ENCODE results near the gene FOXF1.

Gene FOXF1

GRCh38 chr16:86505899-86506864 is 4.1 kb upstream of the FOXF1 start:
- no peaks in the 10 kb centered on the region for H3K9me3 ChIP-seq (ENCODE audit: insufficient read depth, low read depth, low read length)
- H3K4me1 ChIP-seq (ENCODE audit: insufficient read depth, low read length) = peaks cover 6% of the 10 kb centered on the region; the same call in 1 of the 2 replicates
- no peak overlapping the region for H3K9ac ChIP-seq (ENCODE audit: low read depth, low read length)
- no peak overlapping the region for H3K4me3 ChIP-seq (ENCODE audit: low read length)
- H3K27me3 ChIP-seq (ENCODE audit: insufficient read depth, low read length) = peaks cover 100% of the 10 kb centered on the region
- 7% methylated on average over 23 of the region's 27 CpGs for WGBS
- no peaks in the 10 kb centered on the region for H3K36me3 ChIP-seq (ENCODE audit: insufficient read depth, low read length)
- H3K27ac ChIP-seq (ENCODE audit: low read depth, low read length) = no peak overlapping the region

- Histone ChIP-seq H3K9me3 (ENCODE audit: insufficient read depth, low read depth, low read length) (no peaks in the 10 kb centered on the region), H3K27ac (ENCODE audit: low read depth, low read length) (no peak overlapping the region), H3K9ac (ENCODE audit: low read depth, low read length) (no peak overlapping the region), H3K4me1 (ENCODE audit: insufficient read depth, low read length) (peaks cover 6% of the 10 kb centered on the region; the same call in 1 of the 2 replicates), H3K27me3 (ENCODE audit: insufficient read depth, low read length) (peaks cover 100% of the 10 kb centered on the region), H3K36me3 (ENCODE audit: insufficient read depth, low read length) (no peaks in the 10 kb centered on the region), H3K4me3 (ENCODE audit: low read length) (no peak overlapping the region)
- WGBS = 7% methylated on average over 36 of the region's 37 CpGs
These were observed 2.9 kb upstream of the FOXF1 start for GRCh38 chr16:86507173-86508027.

GRCh38 chr16:86508028-86508946 is 2.0 kb upstream of the FOXF1 start:
- peaks cover 100% of the 10 kb centered on the region for H3K27me3 ChIP-seq (ENCODE audit: insufficient read depth, low read length)
- no peaks in the 10 kb centered on the region for H3K9me3 ChIP-seq (ENCODE audit: insufficient read depth, low read depth, low read length)
- 1% methylated on average over 99 of the region's 99 CpGs for WGBS
- no peak overlapping the region for H3K27ac ChIP-seq (ENCODE audit: low read depth, low read length)
- H3K4me3 ChIP-seq (ENCODE audit: low read length) = peak overlapping the region; percentile 15; the same call in 1 of the 2 replicates
- H3K4me1 ChIP-seq (ENCODE audit: insufficient read depth, low read length) = peaks cover 9% of the 10 kb centered on the region; the same call in 1 of the 2 replicates
- no peak overlapping the region for H3K9ac ChIP-seq (ENCODE audit: low read depth, low read length)
- no peaks in the 10 kb centered on the region for H3K36me3 ChIP-seq (ENCODE audit: insufficient read depth, low read length)

GRCh38 chr16:86508947-86509758 is 1.2 kb upstream of the FOXF1 start:
- peaks cover 9% of the 10 kb centered on the region; the same call in 1 of the 2 replicates for H3K4me1 ChIP-seq (ENCODE audit: insufficient read depth, low read length)
- no peak overlapping the region for H3K27ac ChIP-seq (ENCODE audit: low read depth, low read length)
- peak overlapping the region; percentile 43 for H3K4me3 ChIP-seq (ENCODE audit: low read length)
- WGBS = under 1% methylated on average over 79 of the region's 79 CpGs
- no peaks in the 10 kb centered on the region for H3K36me3 ChIP-seq (ENCODE audit: insufficient read depth, low read length)
- H3K9me3 ChIP-seq (ENCODE audit: insufficient read depth, low read depth, low read length) = no peaks in the 10 kb centered on the region
- H3K9ac ChIP-seq (ENCODE audit: low read depth, low read length) = no peak overlapping the region
- peaks cover 100% of the 10 kb centered on the region for H3K27me3 ChIP-seq (ENCODE audit: insufficient read depth, low read length)

- no peaks in the 10 kb centered on the region for H3K36me3 ChIP-seq (ENCODE audit: insufficient read depth, low read length)
- no peaks in the 10 kb centered on the region for H3K9me3 ChIP-seq (ENCODE audit: insufficient read depth, low read depth, low read length)
- H3K4me1 ChIP-seq (ENCODE audit: insufficient read depth, low read length) = peaks cover 9% of the 10 kb centered on the region; the same call in 1 of the 2 replicates
- H3K4me3 ChIP-seq (ENCODE audit: low read length) = peak overlapping the region; percentile 43
- no peak overlapping the region for H3K9ac ChIP-seq (ENCODE audit: low read depth, low read length)
- H3K27me3 ChIP-seq (ENCODE audit: insufficient read depth, low read length) = peaks cover 100% of the 10 kb centered on the region
- H3K27ac ChIP-seq (ENCODE audit: low read depth, low read length) = no peak overlapping the region
- under 1% methylated on average over 72 of the region's 84 CpGs for WGBS
These were observed 415 bp upstream of the FOXF1 start for GRCh38 chr16:86509759-86510464.

- H3K27ac ChIP-seq (ENCODE audit: low read depth, low read length) = no peak overlapping the region
- WGBS = 6% methylated on average over 44 of the region's 44 CpGs
- H3K4me1 ChIP-seq (ENCODE audit: insufficient read depth, low read length) = peaks cover 6% of the 10 kb centered on the region; the same call in 1 of the 2 replicates
- no peak overlapping the region for H3K9ac ChIP-seq (ENCODE audit: low read depth, low read length)
- H3K36me3 ChIP-seq (ENCODE audit: insufficient read depth, low read length) = no peaks in the 10 kb centered on the region
- no peaks in the 10 kb centered on the region for H3K9me3 ChIP-seq (ENCODE audit: insufficient read depth, low read depth, low read length)
- H3K27me3 ChIP-seq (ENCODE audit: insufficient read depth, low read length) = peaks cover 100% of the 10 kb centered on the region
- no peak overlapping the region for H3K4me3 ChIP-seq (ENCODE audit: low read length)
These were observed 1.2 kb downstream of the FOXF1 start for GRCh38 chr16:86511317-86512161.

- WGBS = 2% methylated on average over 24 of the region's 24 CpGs
- peaks cover 100% of the 10 kb centered on the region for H3K27me3 ChIP-seq (ENCODE audit: insufficient read depth, low read length)
- no peak overlapping the region for H3K4me3 ChIP-seq (ENCODE audit: low read length)
- no peak overlapping the region for H3K27ac ChIP-seq (ENCODE audit: low read depth, low read length)
- peaks cover 6% of the 10 kb centered on the region; the same call in 1 of the 2 replicates for H3K4me1 ChIP-seq (ENCODE audit: insufficient read depth, low read length)
- no peak overlapping the region for H3K9ac ChIP-seq (ENCODE audit: low read depth, low read length)
- H3K36me3 ChIP-seq (ENCODE audit: insufficient read depth, low read length) = no peaks in the 10 kb centered on the region
- no peaks in the 10 kb centered on the region for H3K9me3 ChIP-seq (ENCODE audit: insufficient read depth, low read depth, low read length)
These were observed 2.1 kb downstream of the FOXF1 start for GRCh38 chr16:86512301-86512859.

- H3K4me3 ChIP-seq (ENCODE audit: low read length) = peak overlapping the region; percentile 11; the same call in 1 of the 2 replicates
- H3K36me3 ChIP-seq (ENCODE audit: insufficient read depth, low read length) = no peaks in the 10 kb centered on the region
- peaks cover 100% of the 10 kb centered on the region for H3K27me3 ChIP-seq (ENCODE audit: insufficient read depth, low read length)
- no peak overlapping the region for H3K9ac ChIP-seq (ENCODE audit: low read depth, low read length)
- no peaks in the 10 kb centered on the region for H3K9me3 ChIP-seq (ENCODE audit: insufficient read depth, low read depth, low read length)
- WGBS = under 1% methylated on average over 26 of the region's 29 CpGs
- H3K27ac ChIP-seq (ENCODE audit: low read depth, low read length) = no peak overlapping the region
- peaks cover 6% of the 10 kb centered on the region; the same call in 1 of the 2 replicates for H3K4me1 ChIP-seq (ENCODE audit: insufficient read depth, low read length)
These were observed 2.6 kb downstream of the FOXF1 start for GRCh38 chr16:86512860-86513470.
